Suprapubic skin (tissue), 3 donors: Measurements from ENCODE around the gene DRG2.

Experiments
- EP300 ChIP-seq: sonication (generic); formaldehyde crosslinking; IDR thresholded peaks from one replicate; pipeline ENCODE4 v1.6.1; 2017; ENCODE audit warnings: antibody characterized with exemption
- POLR2A ChIP-seq, 2 donors: fragments of 450-650 bp; IDR thresholded peaks; one replicate each; pipeline ENCODE4 v1.6.1; 2017; ENCODE audit warnings: antibody characterized with exemption in 2 of 2, mild to moderate bottlenecking in 2 of 2, moderate library complexity in 2 of 2
- TF ChIP-seq, protein P1 (sequence below), 2 donors: fragments of 200-600 bp in 1 of 2; fragments of 450-650 bp in 1 of 2; sonication (generic) in 1 of 2; IDR thresholded peaks; one replicate each; pipeline ENCODE4 v1.5.1; 2016 to 2019; ENCODE audit warnings: antibody characterized with exemption in 2 of 2, mild to moderate bottlenecking in 1 of 2, moderate library complexity in 1 of 2

DNA sequence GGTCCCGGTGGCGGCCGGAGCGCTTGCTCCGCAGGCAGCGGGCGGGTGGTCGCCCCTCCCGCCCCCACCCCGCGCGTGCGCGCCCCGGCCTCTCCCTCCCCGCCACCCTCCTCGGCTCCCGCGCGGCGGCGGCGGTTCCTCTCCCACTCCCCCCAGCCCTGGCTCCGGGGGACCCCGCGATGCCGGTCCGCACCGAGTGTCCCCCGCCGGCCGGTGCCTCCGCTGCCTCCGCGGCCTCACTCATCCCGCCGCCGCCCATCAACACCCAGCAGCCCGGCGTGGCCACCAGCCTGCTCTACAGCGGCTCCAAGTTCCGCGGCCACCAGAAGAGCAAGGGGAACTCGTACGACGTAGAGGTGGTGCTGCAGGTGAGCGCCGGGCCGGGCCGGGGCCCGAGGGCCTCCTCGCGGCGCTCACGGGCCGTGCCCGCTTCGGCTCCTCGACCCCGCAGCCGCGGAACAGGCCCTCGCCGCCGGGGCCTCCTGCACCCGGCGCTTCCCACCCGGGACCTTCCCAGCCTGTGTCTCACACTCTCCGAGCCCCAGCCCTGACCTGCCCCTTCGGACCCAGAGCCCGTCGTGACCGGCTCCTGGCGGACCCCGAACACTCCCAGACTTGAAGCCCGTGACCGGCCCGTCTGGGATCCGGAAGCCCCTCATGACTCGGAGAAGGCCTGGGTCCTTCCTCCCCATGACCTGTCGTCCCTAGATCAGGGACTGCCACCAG lies 48.0 kb upstream of the DRG2 start:
- TF ChIP-seq, protein P1, sequence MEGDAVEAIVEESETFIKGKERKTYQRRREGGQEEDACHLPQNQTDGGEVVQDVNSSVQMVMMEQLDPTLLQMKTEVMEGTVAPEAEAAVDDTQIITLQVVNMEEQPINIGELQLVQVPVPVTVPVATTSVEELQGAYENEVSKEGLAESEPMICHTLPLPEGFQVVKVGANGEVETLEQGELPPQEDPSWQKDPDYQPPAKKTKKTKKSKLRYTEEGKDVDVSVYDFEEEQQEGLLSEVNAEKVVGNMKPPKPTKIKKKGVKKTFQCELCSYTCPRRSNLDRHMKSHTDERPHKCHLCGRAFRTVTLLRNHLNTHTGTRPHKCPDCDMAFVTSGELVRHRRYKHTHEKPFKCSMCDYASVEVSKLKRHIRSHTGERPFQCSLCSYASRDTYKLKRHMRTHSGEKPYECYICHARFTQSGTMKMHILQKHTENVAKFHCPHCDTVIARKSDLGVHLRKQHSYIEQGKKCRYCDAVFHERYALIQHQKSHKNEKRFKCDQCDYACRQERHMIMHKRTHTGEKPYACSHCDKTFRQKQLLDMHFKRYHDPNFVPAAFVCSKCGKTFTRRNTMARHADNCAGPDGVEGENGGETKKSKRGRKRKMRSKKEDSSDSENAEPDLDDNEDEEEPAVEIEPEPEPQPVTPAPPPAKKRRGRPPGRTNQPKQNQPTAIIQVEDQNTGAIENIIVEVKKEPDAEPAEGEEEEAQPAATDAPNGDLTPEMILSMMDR (IDR thresholded peaks at IDR 0.05) = no peak
- TF ChIP-seq POLR2A (IDR thresholded peaks at IDR 0.05) (no peak), EP300 (no peak)
